GM23338 (cell line): Measurements from ENCODE around the gene FBXO17. TPM values are rescaled to one million over a fixed set of nuclear protein-coding genes. Genes with fewer than 3 reads are reported as not detected.

Experiments used
- ATAC-seq: fragments of 200-7000 bp; cut with Tn5 transposase; 3 replicates; pipeline ENCODE4 v1.9.1; 2020
- DNase-seq: peaks from one replicate; pipeline ENCODE4 v3.0.0-alpha.2; 2015; ENCODE audit warnings: low spot score
- H2AFZ ChIP-seq: fragments of 200-600 bp; sonication (generic); 2 replicates; pipeline ENCODE4 v1.8.0; 2016; ENCODE audit warnings: antibody characterized with exemption, mild to moderate bottlenecking, moderate library complexity
- H3F3A ChIP-seq: fragments of 200-600 bp; sonication (generic); replicated peaks from 2 replicates; pipeline ENCODE4 v1.8.0; 2017; ENCODE audit warnings: antibody characterized with exemption, mixed run types, low read depth
- H3K27ac ChIP-seq: fragments of 200-600 bp; sonication (generic); 2 replicates; pipeline ENCODE4 v1.6.1; 2016; ENCODE audit warnings: low read depth
- H3K27me3 ChIP-seq: fragments of 200-600 bp; sonication (generic); 2 replicates; pipeline ENCODE4 v1.8.0; 2016; ENCODE audit warnings: mild to moderate bottlenecking, mixed run types, moderate library complexity; ENCODE audit not compliant: insufficient read depth
- H3K36me3 ChIP-seq: fragments of 200-600 bp; sonication (generic); 2 replicates; pipeline ENCODE4 v1.8.0; 2016; ENCODE audit warnings: mild to moderate bottlenecking; ENCODE audit not compliant: insufficient read depth
- H3K4me1 ChIP-seq: fragments of 200-600 bp; sonication (generic); 2 replicates; pipeline ENCODE4 v1.8.0; 2016; ENCODE audit warnings: mild to moderate bottlenecking, moderate library complexity; ENCODE audit not compliant: insufficient read depth
- H3K4me2 ChIP-seq: fragments of 200-600 bp; sonication (generic); 2 replicates; pipeline ENCODE4 v1.7.1; 2017; ENCODE audit warnings: mixed run types
- H3K4me3 ChIP-seq: fragments of 200-600 bp; sonication (generic); 2 replicates; pipeline ENCODE4 v1.6.1; 2016; ENCODE audit warnings: mixed run types
- H3K79me2 ChIP-seq: fragments of 200-600 bp; sonication (generic); replicated peaks from 2 replicates; pipeline ENCODE4 v1.8.0; 2017; ENCODE audit warnings: mild to moderate bottlenecking; ENCODE audit not compliant: insufficient read depth
- H3K9me2 ChIP-seq: fragments of 200-600 bp; sonication (generic); 2 replicates; pipeline ENCODE4 v1.8.0; 2017; ENCODE audit not compliant: insufficient read depth
- H4K20me1 ChIP-seq: fragments of 200-600 bp; sonication (generic); replicated peaks from 2 replicates; pipeline ENCODE4 v1.8.0; 2017; ENCODE audit warnings: mild to moderate bottlenecking; ENCODE audit not compliant: insufficient read depth
- H3K27ac Mint-ChIP-seq: 2 replicates; pipeline ENCODE4 v1.8.0; 2020; ENCODE audit warnings: inconsistent platforms, mild to moderate bottlenecking, moderate library complexity, mixed read lengths
- H3K27me3 Mint-ChIP-seq: 3 replicates; pipeline ENCODE4 v1.8.0; 2022; ENCODE audit warnings: low read depth, mild to moderate bottlenecking, moderate library complexity, mixed read lengths, inconsistent platforms; ENCODE audit not compliant: insufficient read depth, poor library complexity
- H3K36me3 Mint-ChIP-seq: 3 replicates; pipeline ENCODE4 v1.8.0; 2021; ENCODE audit warnings: low read depth, mild to moderate bottlenecking, inconsistent platforms, moderate library complexity, mixed read lengths
- H3K4me1 Mint-ChIP-seq: 3 replicates; pipeline ENCODE4 v1.8.0; 2020; ENCODE audit warnings: mild to moderate bottlenecking, inconsistent platforms, mixed read lengths
- H3K4me3 Mint-ChIP-seq: 3 replicates; pipeline ENCODE4 v1.8.0; 2021; ENCODE audit warnings: moderate library complexity, mild to moderate bottlenecking, inconsistent platforms, mixed read lengths
- H3K9me3 Mint-ChIP-seq: 3 replicates; pipeline ENCODE4 v1.8.0; 2020; ENCODE audit warnings: moderate library complexity, mild to moderate bottlenecking, inconsistent platforms, mixed read lengths
- CTCF ChIP-seq, 2 experiments: fragments of 200-600 bp in 1 of 2; sonication (generic) in 1 of 2; conservative IDR thresholded peaks; 2 replicates each; pipeline versions ENCODE4 v1.5.1 to v1.6.1; 2016 to 2017; ENCODE audit warnings: antibody characterized with exemption in 2 of 2, low read depth in 2 of 2, mild to moderate bottlenecking in 2 of 2, moderate library complexity in 1 of 2
- ETS1 ChIP-seq: IDR thresholded peaks from 2 replicates; pipeline ENCODE4 v1.6.1; 2016; ENCODE audit warnings: antibody characterized with exemption
- EZH2 ChIP-seq: fragments of 200-600 bp; sonication (generic); IDR thresholded peaks from one replicate; pipeline ENCODE4 v1.8.0; 2017; ENCODE audit warnings: antibody characterized with exemption, mild to moderate bottlenecking, low read depth; ENCODE audit not compliant: unreplicated experiment
- JUNB ChIP-seq: IDR thresholded peaks from one replicate; pipeline ENCODE4 v1.6.1; 2016; ENCODE audit warnings: antibody characterized with exemption; ENCODE audit not compliant: unreplicated experiment
- NANOG ChIP-seq: IDR thresholded peaks from 2 replicates; pipeline ENCODE4 v1.6.1; 2016; ENCODE audit warnings: antibody characterized with exemption, borderline replicate concordance
- POLR2AphosphoS5 ChIP-seq: IDR thresholded peaks from 2 replicates; pipeline ENCODE4 v1.6.1; 2016; ENCODE audit warnings: antibody characterized with exemption, low read depth
- REST ChIP-seq: IDR thresholded peaks from one replicate; pipeline ENCODE4 v1.6.1; 2018; ENCODE audit warnings: antibody characterized with exemption; ENCODE audit not compliant: unreplicated experiment
- STAT1 ChIP-seq: IDR thresholded peaks from one replicate; pipeline ENCODE4 v1.6.1; 2016; ENCODE audit warnings: antibody characterized with exemption; ENCODE audit not compliant: unreplicated experiment
- ZNF114 ChIP-seq: fragments of 250-450 bp; sonication (Bioruptor Pico); IDR thresholded peaks from 2 replicates; pipeline ENCODE4 v1.5.0; 2020; ENCODE audit warnings: mild to moderate bottlenecking, moderate library complexity
- ZNF331 ChIP-seq: fragments of 250-450 bp; sonication (Bioruptor Pico); IDR thresholded peaks from 2 replicates; pipeline ENCODE4 v1.5.0; 2020; ENCODE audit warnings: low read depth, mild to moderate bottlenecking, moderate library complexity
- polyA plus RNA-seq: library from polyadenylated mRNA; unstranded; fragments of >200 nt; fragmentation: Nextera tagmentation; extraction: Ambion mirVana; gene quantifications from 2 replicates; pipeline ENCODE4 v1.2.1, GENCODE V29; 2016
- total RNA-seq: library from RNA; depleted of rRNA; stranded (reverse); fragments of >200 nt; shearing (Covaris generic); gene quantifications from 2 replicates; pipeline ENCODE4 v1.2.3, GENCODE V29; 2014

FBXO17 gene
- total and polyA plus RNA-seq, 2 experiments from 2014 or later = 17.2 to 29.0 TPM

GRCh38 chr19:38975861-38976271 lies 324 bp upstream of the FBXO17 start:
- Histone ChIP-seq H2AFZ (peak overlapping the region; percentile 87), H3K79me2 (peaks cover 17% of the 10 kb centered on the region), H3K27me3 (no peaks in the 10 kb centered on the region), H3K27ac (peak overlapping the region; percentile 81; the same call in 1 of the 2 replicates), H3F3A (0 out of 2 replicates have a peak, but pooled peaks cover 5% of the 10 kb centered on the region), H3K4me1 (peaks cover 9% of the 10 kb centered on the region), H3K4me3 (peak overlapping the region; percentile 54), H4K20me1 (no peaks in the 10 kb centered on the region), H3K9me2 (no peaks in the 10 kb centered on the region; the same call in 1 of the 2 replicates), H3K36me3 (no peaks in the 10 kb centered on the region), H3K4me2 (peak overlapping the region; percentile 77)
- Mint-ChIP-seq H3K36me3 (peaks cover 16% of the 10 kb centered on the region), H3K4me3 (peak overlapping the region; percentile 92), H3K4me1 (peaks cover 11% of the 10 kb centered on the region), H3K27me3 (peaks cover 13% of the 10 kb centered on the region), H3K9me3 (peaks cover 18% of the 10 kb centered on the region), H3K27ac (peak overlapping the region; percentile 89; the same call in 1 of the 2 replicates)
- TF ChIP-seq EZH2 (peak; percentile 5), ZNF331 (no peak)
- peak; percentile 59 for ATAC-seq
- DNase-seq = peak; percentile 59

GRCh38 chr19:38974624-38975213 lies 823 bp downstream of the FBXO17 start:
- Histone ChIP-seq H3K4me2 (peak overlapping the region; percentile 77), H3K27ac (0 out of 2 replicates have a peak overlapping the region, but pooled peaks have one; percentile 5)
- TF ChIP-seq EZH2 = no peak
- no peak for TF ChIP-seq STAT1
- no peak for TF ChIP-seq POLR2AphosphoS5
- no peak for TF ChIP-seq ETS1
- TF ChIP-seq ZNF114 (CRISPR knock-in tag) = no peak
- TF ChIP-seq REST = no peak
- no peak for TF ChIP-seq JUNB
- no peak for TF ChIP-seq ZNF331
- TF ChIP-seq NANOG = no peak
- no peak for TF ChIP-seq CTCF (conservative IDR thresholded peaks at IDR 0.05; ENCODE audit: low read depth in 2 of 2)

More at GRCh38 chr19:38974624-38975213, 823 bp downstream of the FBXO17 start:
- Histone ChIP-seq H3K9me2 (no peaks in the 10 kb centered on the region; the same call in 1 of the 2 replicates), H3K27me3 (no peaks in the 10 kb centered on the region), H3F3A (0 out of 2 replicates have a peak, but pooled peaks cover 5% of the 10 kb centered on the region), H3K4me3 (peak overlapping the region; percentile 54), H3K4me1 (peaks cover 9% of the 10 kb centered on the region), H4K20me1 (no peaks in the 10 kb centered on the region; the same call in 1 of the 2 replicates), H3K79me2 (peaks cover 26% of the 10 kb centered on the region), H2AFZ (peak overlapping the region; percentile 96), H3K36me3 (no peaks in the 10 kb centered on the region)
- Mint-ChIP-seq H3K4me1 (peaks cover 11% of the 10 kb centered on the region), H3K36me3 (peaks cover 13% of the 10 kb centered on the region), H3K27me3 (peaks cover 13% of the 10 kb centered on the region), H3K9me3 (peaks cover 7% of the 10 kb centered on the region), H3K27ac (peak overlapping the region; percentile 82; the same call in 1 of the 2 replicates), H3K4me3 (peak overlapping the region; percentile 93)
- no peak for ATAC-seq
- DNase-seq = no peak
